Endothelial cell (in vitro differentiated cells): ENCODE data around the gene EHMT1. TPM values are rescaled to one million over a fixed set of nuclear protein-coding genes. Genes with fewer than 3 reads are reported as not detected.

Experiments
- DNase-seq: peaks from one replicate; pipeline ENCODE4 v3.0.0; 2021; ENCODE audit warnings: low spot score
- H3K27ac Mint-ChIP-seq: one replicate; pipeline ENCODE4 v1.8.0; 2021; ENCODE audit warnings: mixed read lengths, inconsistent platforms; ENCODE audit not compliant: unreplicated experiment
- H3K27me3 Mint-ChIP-seq: one replicate; pipeline ENCODE4 v1.8.0; 2021; ENCODE audit warnings: mild to moderate bottlenecking, moderate library complexity, mixed read lengths, inconsistent platforms; ENCODE audit not compliant: unreplicated experiment
- H3K36me3 Mint-ChIP-seq: one replicate; pipeline ENCODE4 v1.8.0; 2021; ENCODE audit warnings: mild to moderate bottlenecking, low read depth, mixed read lengths, inconsistent platforms; ENCODE audit not compliant: unreplicated experiment
- H3K4me1 Mint-ChIP-seq: one replicate; pipeline ENCODE4 v1.8.0; 2021; ENCODE audit warnings: mild to moderate bottlenecking, mixed read lengths, inconsistent platforms; ENCODE audit not compliant: unreplicated experiment
- H3K4me3 Mint-ChIP-seq: one replicate; pipeline ENCODE4 v1.8.0; 2021; ENCODE audit warnings: mild to moderate bottlenecking, mixed read lengths, inconsistent platforms; ENCODE audit not compliant: unreplicated experiment
- H3K9me3 Mint-ChIP-seq: one replicate; pipeline ENCODE4 v1.8.0; 2021; ENCODE audit warnings: mixed read lengths, inconsistent platforms; ENCODE audit not compliant: unreplicated experiment
- total RNA-seq: library from RNA; stranded (reverse); fragmentation: NEBNext Ultra II Directional; extraction: Animal tissue kit (Norgen Biotek cat#: 25700); gene quantifications from one replicate; pipeline ENCODE4 v1.2.1, GENCODE V29; 2021; ENCODE audit not compliant: unreplicated experiment
- TF ChIP-seq, protein P1 (sequence below): fragments of 200-600 bp; sonication (generic); IDR thresholded peaks from one replicate; pipeline ENCODE4 v1.5.0; 2021; ENCODE audit warnings: antibody characterized with exemption; ENCODE audit not compliant: unreplicated experiment

The EHMT1 gene
- total RNA-seq, 1 donor from 2014 or later, result 120 TPM

DNA sequence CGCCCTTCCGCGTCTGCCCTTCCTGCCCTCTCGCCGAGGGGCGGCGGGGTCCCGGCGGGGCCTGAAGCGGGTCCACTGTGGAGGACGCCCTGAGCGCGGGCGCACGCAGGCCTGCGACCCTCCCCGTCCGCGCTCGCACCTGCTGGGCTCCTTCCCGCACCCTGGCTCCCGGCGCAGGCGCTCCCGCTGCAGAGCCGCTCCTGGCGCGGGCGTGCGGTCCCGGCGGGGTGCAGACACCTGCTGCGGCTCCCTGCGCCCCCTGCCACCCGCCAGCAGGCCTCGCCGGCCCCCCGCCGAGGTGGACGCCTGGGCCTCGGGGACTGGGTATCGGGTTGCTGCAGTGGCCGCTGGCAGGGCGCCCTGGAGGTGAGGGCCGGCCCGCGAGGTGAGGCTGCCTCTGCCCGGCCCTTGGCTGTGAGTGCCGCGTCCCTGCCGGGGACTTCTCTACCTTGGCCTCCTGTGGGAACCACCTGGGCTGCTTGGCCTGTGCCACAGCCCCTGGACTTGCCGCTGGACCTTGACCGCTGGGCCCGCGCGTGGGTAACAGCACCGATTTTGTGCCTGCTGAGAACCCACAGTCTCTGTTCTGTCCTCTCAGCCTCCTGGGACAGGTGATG, 12.7 kb upstream of the EHMT1 start:
- Mint-ChIP-seq H3K27me3 (peaks cover 8% of the 10 kb centered on the region), H3K9me3 (no peaks in the 10 kb centered on the region), H3K4me1 (peaks cover 4% of the 10 kb centered on the region), H3K4me3 (peak overlapping the region; percentile 56), H3K27ac (no peak overlapping the region), H3K36me3 (no peaks in the 10 kb centered on the region)
- DNase-seq, result peak; percentile 35
- TF ChIP-seq, protein P1, sequence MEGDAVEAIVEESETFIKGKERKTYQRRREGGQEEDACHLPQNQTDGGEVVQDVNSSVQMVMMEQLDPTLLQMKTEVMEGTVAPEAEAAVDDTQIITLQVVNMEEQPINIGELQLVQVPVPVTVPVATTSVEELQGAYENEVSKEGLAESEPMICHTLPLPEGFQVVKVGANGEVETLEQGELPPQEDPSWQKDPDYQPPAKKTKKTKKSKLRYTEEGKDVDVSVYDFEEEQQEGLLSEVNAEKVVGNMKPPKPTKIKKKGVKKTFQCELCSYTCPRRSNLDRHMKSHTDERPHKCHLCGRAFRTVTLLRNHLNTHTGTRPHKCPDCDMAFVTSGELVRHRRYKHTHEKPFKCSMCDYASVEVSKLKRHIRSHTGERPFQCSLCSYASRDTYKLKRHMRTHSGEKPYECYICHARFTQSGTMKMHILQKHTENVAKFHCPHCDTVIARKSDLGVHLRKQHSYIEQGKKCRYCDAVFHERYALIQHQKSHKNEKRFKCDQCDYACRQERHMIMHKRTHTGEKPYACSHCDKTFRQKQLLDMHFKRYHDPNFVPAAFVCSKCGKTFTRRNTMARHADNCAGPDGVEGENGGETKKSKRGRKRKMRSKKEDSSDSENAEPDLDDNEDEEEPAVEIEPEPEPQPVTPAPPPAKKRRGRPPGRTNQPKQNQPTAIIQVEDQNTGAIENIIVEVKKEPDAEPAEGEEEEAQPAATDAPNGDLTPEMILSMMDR, result no peak

DNA sequence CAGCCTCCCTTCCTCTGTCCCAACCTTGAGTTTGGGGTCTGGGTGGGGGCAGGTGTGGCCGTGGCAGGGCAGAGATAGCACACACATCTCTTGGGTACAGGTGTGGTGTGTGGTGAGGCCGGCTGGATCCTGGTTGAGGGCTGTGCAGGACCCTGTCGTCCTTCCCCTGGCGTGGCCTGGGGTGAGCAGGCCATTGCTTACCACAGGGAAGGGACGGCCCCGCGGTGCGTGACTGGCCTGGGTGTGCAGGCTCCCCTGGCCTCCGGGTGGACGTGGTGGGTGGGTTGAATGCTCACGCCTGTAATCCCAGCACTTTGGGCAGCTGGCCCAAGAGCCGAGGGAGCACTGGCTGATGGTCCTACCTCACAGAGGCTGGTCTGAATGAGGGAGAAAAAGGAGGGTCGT, 12.1 kb upstream of the EHMT1 start:
- Mint-ChIP-seq H3K36me3 (no peaks in the 10 kb centered on the region), H3K4me3 (peak overlapping the region; percentile 74), H3K4me1 (peaks cover 6% of the 10 kb centered on the region), H3K9me3 (no peaks in the 10 kb centered on the region), H3K27ac (no peak overlapping the region), H3K27me3 (peaks cover 8% of the 10 kb centered on the region)
- DNase-seq, result no peak
- TF ChIP-seq, protein P1, result no peak

DNA sequence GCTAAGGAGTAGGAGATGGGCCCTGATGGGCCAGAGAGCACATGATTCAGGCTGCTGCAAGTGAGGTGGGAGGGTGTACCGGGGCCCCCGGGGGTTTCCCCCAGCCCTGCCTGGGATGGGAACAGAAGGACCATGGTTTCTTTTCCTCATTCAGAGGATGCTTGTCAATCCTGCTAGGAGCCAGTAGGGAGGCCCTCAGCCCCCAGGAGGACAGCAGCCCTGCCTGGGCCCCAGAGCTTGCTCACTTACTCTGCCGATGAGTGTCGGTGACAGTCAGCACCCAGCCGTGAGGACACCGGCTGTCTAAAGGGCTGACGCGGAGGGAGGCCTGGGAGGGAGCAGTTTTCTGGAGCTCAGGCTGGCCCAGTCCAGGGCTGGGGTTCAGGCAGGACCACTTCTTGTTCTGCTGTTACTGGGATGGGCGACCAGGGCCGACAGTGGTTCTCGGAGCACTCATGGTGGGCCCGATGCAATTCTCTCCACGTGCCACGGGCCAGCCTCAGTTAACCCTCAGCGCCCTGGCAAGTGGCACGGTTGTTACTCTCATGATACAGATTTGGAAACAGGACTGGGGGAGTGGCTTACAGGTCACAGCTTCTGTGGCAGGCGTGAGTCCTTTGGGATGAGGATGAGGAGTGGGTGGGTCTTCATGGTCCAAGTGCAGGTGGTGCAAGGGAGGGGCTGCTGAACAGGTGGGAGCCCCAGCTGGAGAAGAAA, 11.5 kb upstream of the EHMT1 start:
- peak overlapping the region; percentile 74 for H3K4me3 Mint-ChIP-seq
- peak overlapping the region; percentile 48 for H3K27ac Mint-ChIP-seq
- no peak for DNase-seq
- H3K9me3 Mint-ChIP-seq, result no peaks in the 10 kb centered on the region
- TF ChIP-seq, protein P1, result no peak
- no peaks in the 10 kb centered on the region for H3K36me3 Mint-ChIP-seq
- H3K27me3 Mint-ChIP-seq, result peaks cover 8% of the 10 kb centered on the region
- peaks cover 6% of the 10 kb centered on the region for H3K4me1 Mint-ChIP-seq

DNA sequence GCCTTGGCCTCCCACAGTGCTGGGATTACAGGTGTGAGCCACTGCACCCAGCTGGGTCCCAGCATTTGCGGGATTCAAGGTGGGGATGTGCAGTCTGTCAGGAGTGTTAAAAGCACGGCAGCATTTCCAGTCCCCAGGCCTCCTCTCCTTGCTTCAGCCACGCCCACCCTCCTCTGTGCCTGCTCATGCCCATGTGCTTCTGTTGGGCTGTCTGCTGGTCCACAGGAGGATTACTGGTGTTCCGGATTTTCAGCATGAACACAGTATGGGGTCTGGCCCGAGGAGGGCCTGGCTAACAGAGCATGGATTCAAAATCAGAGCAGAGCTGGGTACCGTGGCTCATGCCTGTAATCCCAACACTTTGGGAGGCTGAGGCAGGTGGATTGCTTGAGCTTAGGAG, 7.9 kb upstream of the EHMT1 start:
- H3K36me3 Mint-ChIP-seq, result no peaks in the 10 kb centered on the region
- TF ChIP-seq, protein P1, result no peak
- no peak for DNase-seq
- no peaks in the 10 kb centered on the region for H3K9me3 Mint-ChIP-seq
- H3K27me3 Mint-ChIP-seq, result peaks cover 2% of the 10 kb centered on the region
- no peak overlapping the region for H3K27ac Mint-ChIP-seq
- H3K4me3 Mint-ChIP-seq, result no peak overlapping the region
- peaks cover 9% of the 10 kb centered on the region for H3K4me1 Mint-ChIP-seq
